T-helper 17 cell (primary cell): ENCODE results near the gene SMG1. TPM values are rescaled to one million over a fixed set of nuclear protein-coding genes. Genes with fewer than 3 reads are reported as not detected.
A peak's percentile ranks its signal among the peaks of the same experiment; 100 is the strongest.
"Not testable (repeated sequence)": the region's sequence is repeated elsewhere in the genome, so short reads cannot be mapped to it uniquely, and the experiment has no call there.

Experiments used
- ATAC-seq: fragments of 150-1000 bp; cut with Tn5 transposase; 2 replicates; pipeline ENCODE4 v1.10.0; 2021; ENCODE audit warnings: mild to moderate bottlenecking, moderate library complexity
- DNase-seq, 3 donors: peaks; one replicate each; pipeline versions ENCODE4 v3.0.0 to v3.0.0-alpha.2; 2020 to 2021
- H3K9me3 ChIP-seq: one replicate; pipeline ENCODE4 v1.7.0; 2013; ENCODE audit warnings: low read length, mild to moderate bottlenecking; ENCODE audit not compliant: control insufficient read depth, poor library complexity, severe bottlenecking
- H3K27ac Mint-ChIP-seq: one replicate; pipeline ENCODE4 v1.8.0; 2022; ENCODE audit warnings: mild to moderate bottlenecking, moderate library complexity, mixed read lengths
- H3K27me3 Mint-ChIP-seq: one replicate; pipeline ENCODE4 v1.8.0; 2022; ENCODE audit warnings: mixed read lengths
- H3K36me3 Mint-ChIP-seq: one replicate; pipeline ENCODE4 v1.8.0; 2022; ENCODE audit warnings: low read depth, mixed read lengths
- H3K4me1 Mint-ChIP-seq: one replicate; pipeline ENCODE4 v1.8.0; 2022; ENCODE audit warnings: mild to moderate bottlenecking, mixed read lengths
- H3K4me3 Mint-ChIP-seq: one replicate; pipeline ENCODE4 v1.8.0; 2022; ENCODE audit warnings: mild to moderate bottlenecking, moderate library complexity, mixed read lengths
- total RNA-seq, 4 donors: library from RNA in 2 of 4; stranded (reverse) in 2 of 4; gene quantifications; one replicate each; pipeline ENCODE4 v1.2.3 and lab custom pipeline; 2022 to 2026

SMG1 gene
- total RNA-seq, 2 donors from 2014 or later: 177 to 192 TPM

DNA sequence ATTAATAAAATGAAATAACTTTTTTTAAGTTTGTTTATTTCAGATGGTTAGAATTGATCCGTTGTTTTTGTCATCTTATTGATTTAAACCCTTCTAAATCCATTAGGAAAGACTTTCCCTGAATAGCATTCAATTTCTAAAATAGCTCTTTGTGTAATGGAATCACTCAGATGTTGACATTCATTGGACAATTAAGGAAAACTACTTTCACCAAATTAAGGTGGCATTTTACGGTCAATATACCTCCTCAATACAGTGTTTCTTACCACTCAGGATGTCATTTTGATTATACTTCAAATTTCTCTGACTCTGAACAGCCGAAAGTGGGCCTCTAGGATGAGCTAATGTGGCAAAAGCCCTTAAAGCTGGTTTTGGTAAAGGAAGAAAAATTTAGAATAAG is 126.7 kb downstream of the SMG1 start:
- H3K4me3 Mint-ChIP-seq: peak overlapping the region; percentile 91
- H3K36me3 Mint-ChIP-seq: peaks cover 2% of the 10 kb centered on the region
- peaks cover 35% of the 10 kb centered on the region for H3K4me1 Mint-ChIP-seq
- ATAC-seq (no peak), DNase-seq (no peak)
- peak overlapping the region; percentile 99 for H3K27ac Mint-ChIP-seq
- no peaks in the 10 kb centered on the region for H3K9me3 ChIP-seq
- H3K27me3 Mint-ChIP-seq: no peaks in the 10 kb centered on the region

- no peaks in the 10 kb centered on the region for H3K27me3 Mint-ChIP-seq
- no peak overlapping the region for H3K4me3 Mint-ChIP-seq
- H3K4me1 Mint-ChIP-seq: peaks cover 34% of the 10 kb centered on the region
- no peaks in the 10 kb centered on the region for H3K9me3 ChIP-seq
- no peak for ATAC-seq
- no peak for DNase-seq
- H3K27ac Mint-ChIP-seq: peak overlapping the region; percentile 19
- H3K36me3 Mint-ChIP-seq: peaks cover 9% of the 10 kb centered on the region
Measured at GRCh38 chr16:18797746-18798145, 128.5 kb downstream of the SMG1 start.

- Mint-ChIP-seq H3K27me3 (no peaks in the 10 kb centered on the region), H3K36me3 (peaks cover 10% of the 10 kb centered on the region), H3K4me3 (no peak overlapping the region), H3K4me1 (peaks cover 31% of the 10 kb centered on the region), H3K27ac (peak overlapping the region; percentile 65)
- ATAC-seq (no peak), DNase-seq (no peak)
- no peaks in the 10 kb centered on the region for H3K9me3 ChIP-seq
Measured at GRCh38 chr16:18796377-18796776, 129.8 kb downstream of the SMG1 start.

DNA sequence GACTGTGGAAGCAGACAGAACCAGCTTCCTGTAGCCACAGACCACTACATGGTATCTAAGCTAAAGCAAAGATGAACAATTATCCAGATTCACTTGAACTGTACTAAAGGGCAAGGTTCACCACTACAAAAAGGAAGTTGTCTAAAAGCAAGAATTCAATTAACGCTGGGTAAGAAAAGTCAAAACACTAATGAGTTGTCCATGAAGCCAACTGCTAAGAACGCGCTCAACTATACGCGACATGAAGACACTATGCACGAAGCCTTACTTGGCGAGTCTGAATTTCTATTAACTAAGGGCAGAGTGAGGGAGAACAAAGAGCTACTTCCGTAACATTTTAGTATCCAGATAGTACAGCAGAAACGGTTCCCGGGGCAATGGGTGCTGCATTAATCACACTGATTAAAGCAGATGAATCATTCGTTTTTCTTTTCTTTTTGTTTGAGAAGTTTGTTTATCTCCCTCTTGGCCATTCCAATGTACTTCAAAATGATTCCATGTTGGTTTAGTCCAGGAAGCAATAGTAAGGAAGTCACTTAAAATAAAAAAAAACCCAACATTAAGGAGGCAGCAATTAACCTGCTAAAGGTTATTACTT is 133.3 kb downstream of the SMG1 start:
- Mint-ChIP-seq H3K4me1 (peaks cover 32% of the 10 kb centered on the region), H3K36me3 (peaks cover 18% of the 10 kb centered on the region), H3K27me3 (no peaks in the 10 kb centered on the region)

GRCh38 chr16:18789850-18790706 is 136.1 kb downstream of the SMG1 start, which contains the start of gene RPS15A:
RPS15A (minus strand) TSS chr16:18790334; CDS start chr16:18789113, 1,221 bp downstream.
- peak; percentile 79 to 88 (median 84) for DNase-seq
- Mint-ChIP-seq H3K27me3 (no peaks in the 10 kb centered on the region), H3K4me1 (peaks cover 49% of the 10 kb centered on the region), H3K27ac (peak within 1 kb of the TSS; percentile 96), H3K36me3 (peaks cover 24% of the 10 kb centered on the region), H3K4me3 (peak within 1 kb of the TSS; percentile 96)
- no peaks in the 10 kb centered on the region for H3K9me3 ChIP-seq
- peak; percentile 97 for ATAC-seq

More for the DNA sequence above, 133.3 kb downstream of the SMG1 start:
- Mint-ChIP-seq H3K27ac (peak overlapping the region; percentile 37), H3K4me3 (no peak overlapping the region)
- H3K9me3 ChIP-seq: no peaks in the 10 kb centered on the region
- ATAC-seq (no peak), DNase-seq (no peak)

- peaks cover 24% of the 10 kb centered on the region for H3K36me3 Mint-ChIP-seq
- ATAC-seq: no peak
- no peak for DNase-seq
- no peaks in the 10 kb centered on the region for H3K9me3 ChIP-seq
- peak overlapping the region; percentile 96 for H3K27ac Mint-ChIP-seq
- H3K4me3 Mint-ChIP-seq: peak overlapping the region; percentile 96
- no peaks in the 10 kb centered on the region for H3K27me3 Mint-ChIP-seq
- H3K4me1 Mint-ChIP-seq: peaks cover 55% of the 10 kb centered on the region
Measured at GRCh38 chr16:18789515-18789849, 136.7 kb downstream of the SMG1 start.

DNA sequence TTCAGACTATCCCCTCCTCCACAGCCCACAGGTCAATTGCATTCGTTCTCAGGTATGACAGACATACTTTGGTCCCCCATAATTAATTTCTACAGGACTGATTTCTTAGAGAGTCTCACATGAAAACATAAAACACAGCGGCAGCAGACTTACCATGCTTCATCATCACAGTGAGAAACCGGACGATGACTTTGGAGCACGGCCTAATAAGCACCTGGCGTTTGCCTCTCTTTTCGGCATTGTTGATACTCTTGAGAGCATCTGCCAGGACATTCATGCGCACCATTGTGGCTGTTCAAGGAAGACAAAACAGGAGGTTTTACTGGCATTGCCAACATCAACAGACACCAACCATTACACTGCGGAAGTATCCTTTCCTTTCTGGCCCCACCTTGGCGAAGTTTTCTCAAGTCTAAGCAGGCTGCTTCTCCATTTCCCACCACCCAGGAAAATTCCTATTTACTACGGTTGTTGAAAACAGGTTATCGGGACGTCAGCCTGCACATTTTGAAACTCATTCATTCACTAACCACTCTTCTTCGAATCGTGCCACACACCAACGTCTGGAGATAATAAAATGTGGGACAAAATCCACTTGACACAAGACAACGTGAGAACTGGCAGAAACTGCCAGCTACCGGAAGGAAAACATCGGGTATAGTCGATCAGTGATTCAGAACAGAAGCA is 137.2 kb downstream of the SMG1 start:
- H3K27ac Mint-ChIP-seq: peak overlapping the region; percentile 96
- peaks cover 59% of the 10 kb centered on the region for H3K4me1 Mint-ChIP-seq
- no peaks in the 10 kb centered on the region for H3K9me3 ChIP-seq
- DNase-seq (no peak), ATAC-seq (no peak)
- H3K4me3 Mint-ChIP-seq: peak overlapping the region; percentile 96
- no peaks in the 10 kb centered on the region for H3K27me3 Mint-ChIP-seq
- peaks cover 22% of the 10 kb centered on the region for H3K36me3 Mint-ChIP-seq

DNA sequence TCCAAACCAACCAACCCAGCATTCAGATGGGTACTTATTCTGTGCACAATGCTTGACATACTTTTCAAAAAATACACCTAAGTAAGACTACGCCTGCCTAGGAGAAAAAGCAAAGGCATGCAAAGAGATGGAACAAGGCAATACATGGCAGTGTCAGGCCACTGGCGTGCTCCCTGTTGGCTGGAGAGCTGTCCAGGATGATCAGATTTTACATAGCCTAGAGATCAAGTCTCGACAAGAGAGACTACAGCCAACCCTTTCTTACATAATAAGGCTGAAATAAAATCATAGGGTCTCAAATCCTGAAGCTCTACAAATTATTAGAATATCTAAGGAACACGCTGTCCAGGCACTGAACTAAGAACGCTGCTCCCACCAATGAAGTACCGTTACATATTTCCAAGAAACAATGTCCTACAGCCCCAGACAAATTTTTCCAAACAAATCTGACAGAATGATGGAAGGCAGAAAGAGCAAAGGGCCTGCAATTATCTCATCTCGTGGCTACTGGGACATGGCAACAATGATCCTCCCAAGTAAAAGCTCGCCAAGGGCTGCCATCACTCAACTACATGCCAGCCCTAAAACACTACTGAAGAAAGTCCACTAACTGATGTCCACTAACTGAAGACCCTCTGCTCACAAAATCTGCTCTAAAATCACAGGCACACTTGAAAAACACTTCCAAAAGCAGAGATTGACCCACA is 141.1 kb downstream of the SMG1 start:
- peaks cover 58% of the 10 kb centered on the region for H3K4me1 Mint-ChIP-seq
- H3K36me3 Mint-ChIP-seq: peaks cover 14% of the 10 kb centered on the region
- DNase-seq (no peak), ATAC-seq (no peak)
- H3K9me3 ChIP-seq: no peaks in the 10 kb centered on the region
- H3K27me3 Mint-ChIP-seq: no peaks in the 10 kb centered on the region
- H3K4me3 Mint-ChIP-seq: peak overlapping the region; percentile 62
- peak overlapping the region; percentile 81 for H3K27ac Mint-ChIP-seq

- ATAC-seq (peak; percentile 10), DNase-seq (no peak)
- no peaks in the 10 kb centered on the region for H3K9me3 ChIP-seq
- Mint-ChIP-seq H3K27me3 (no peaks in the 10 kb centered on the region), H3K27ac (peak overlapping the region; percentile 81), H3K36me3 (peaks cover 12% of the 10 kb centered on the region), H3K4me3 (peak overlapping the region; percentile 19), H3K4me1 (peaks cover 46% of the 10 kb centered on the region)
Measured at GRCh38 chr16:18783430-18784341, 142.5 kb downstream of the SMG1 start.

- ATAC-seq (peak; percentile 74), DNase-seq (no peak)
- Mint-ChIP-seq H3K27me3 (no peaks in the 10 kb centered on the region), H3K27ac (peak overlapping the region; percentile 81), H3K4me3 (no peak overlapping the region), H3K4me1 (peaks cover 38% of the 10 kb centered on the region), H3K36me3 (peaks cover 7% of the 10 kb centered on the region)
- no peaks in the 10 kb centered on the region for H3K9me3 ChIP-seq
Measured at GRCh38 chr16:18782697-18783429, 143.3 kb downstream of the SMG1 start.

GRCh38 chr16:18781232-18781631 is 145.0 kb downstream of the SMG1 start:
- ATAC-seq, H3K4me3 Mint-ChIP-seq, H3K27ac Mint-ChIP-seq, H3K9me3 ChIP-seq, H3K36me3 Mint-ChIP-seq, DNase-seq, H3K27me3 Mint-ChIP-seq: not testable (repeated sequence)
- peaks cover 27% of the 10 kb centered on the region for H3K4me1 Mint-ChIP-seq
